ENCODE results near the gene ABHD17A.
A peak's percentile ranks its signal among the peaks of the same experiment; 100 is the strongest.

Gene ABHD17A

DNA sequence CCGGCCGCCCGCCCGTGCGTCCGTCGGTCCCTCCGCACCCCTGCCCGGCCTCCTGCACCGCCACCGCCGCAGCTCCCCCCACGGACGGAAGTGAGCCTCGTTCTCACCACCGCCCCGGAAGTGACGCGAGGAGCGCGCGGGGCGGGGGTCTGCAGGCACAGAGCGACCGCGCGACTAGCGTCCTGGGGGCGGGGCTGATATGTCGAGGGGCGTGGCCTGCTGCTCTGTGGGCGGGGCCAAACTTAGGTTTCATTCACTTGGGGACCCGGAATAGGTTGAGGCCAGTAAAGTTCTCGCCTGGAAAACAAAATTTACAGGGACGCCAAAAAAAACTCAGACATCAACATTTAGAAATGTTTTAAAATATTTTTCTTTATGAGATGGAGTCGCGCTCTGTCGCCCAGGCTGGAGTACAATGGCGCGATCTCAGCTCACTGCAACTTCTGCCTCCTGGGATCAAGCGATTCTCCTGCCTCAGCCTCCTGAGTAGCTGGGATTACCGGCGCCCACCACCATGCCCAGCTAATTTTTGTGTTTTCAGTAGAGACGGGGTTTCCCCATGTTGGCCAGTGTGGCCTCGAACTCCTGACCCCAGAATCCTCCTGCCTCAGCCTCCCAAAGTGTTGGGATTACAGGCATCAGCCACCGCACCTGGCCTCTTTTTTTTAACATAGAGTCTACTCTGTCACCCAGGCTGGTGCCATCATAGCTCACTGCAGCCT is at the start of gene ABHD17A:
ABHD17A (minus strand) TSS at position 99 of the 722 bp plus-strand sequence. CDS start 3,930 bp downstream, outside the sequence.
- DNase-seq = peak; percentile 73 to 96

DNA sequence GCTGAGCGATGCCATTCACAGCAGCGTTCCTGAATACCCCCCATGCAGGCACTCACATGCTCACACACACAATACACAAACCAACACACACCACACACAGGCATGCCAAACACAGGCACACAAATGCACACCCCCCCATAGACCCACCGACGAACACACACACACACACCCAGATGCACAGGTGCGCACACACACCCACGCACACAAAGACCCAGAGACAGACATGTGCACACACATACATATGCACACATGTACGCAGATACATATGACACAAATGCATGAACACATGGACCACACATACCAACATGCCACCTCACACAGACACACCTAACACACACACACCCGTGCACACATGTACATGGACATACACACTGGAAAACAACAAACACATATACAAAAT is 48.6 kb upstream of the ABHD17A start:
- no peak for DNase-seq

DNA sequence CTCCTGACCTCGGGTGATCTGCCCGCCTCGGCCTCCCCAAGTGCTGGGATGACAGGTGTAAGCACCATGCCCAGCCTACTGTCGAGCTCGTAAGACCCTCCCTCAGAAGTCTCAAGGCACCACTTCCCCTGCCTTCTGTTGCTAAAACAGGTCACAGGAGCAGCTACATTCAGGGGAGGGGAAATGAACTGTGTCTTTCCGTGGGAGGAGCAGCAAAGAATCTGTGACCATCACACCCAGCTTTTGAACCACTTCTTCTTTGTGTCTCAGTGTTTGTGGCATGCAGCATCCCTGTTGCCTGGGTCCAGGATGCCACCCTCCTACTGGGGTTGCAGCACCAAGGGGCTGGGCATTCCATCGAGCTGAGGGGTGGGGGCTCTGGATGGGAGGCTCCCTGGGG is 47.9 kb upstream of the ABHD17A start:
- DNase-seq = no peak

DNA sequence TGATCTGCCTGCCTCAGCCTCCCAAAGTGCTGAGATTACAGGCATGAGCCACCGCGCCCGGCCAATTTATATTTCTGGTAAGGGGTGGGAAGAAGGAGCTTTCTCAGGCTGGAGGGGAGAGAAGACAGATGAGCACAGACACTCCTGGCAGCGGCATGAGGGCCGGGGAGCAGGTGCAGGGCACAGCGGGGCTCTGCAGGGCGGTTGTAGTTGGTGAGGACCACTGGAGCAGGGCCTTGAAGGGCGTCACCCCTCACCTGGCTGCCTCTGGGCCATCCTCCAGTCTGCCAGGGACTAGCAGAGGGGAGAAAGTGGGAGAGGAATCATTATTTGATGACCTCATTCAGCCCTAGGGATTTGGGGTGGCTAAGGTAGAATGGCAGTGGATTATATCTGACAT is 47.1 kb upstream of the ABHD17A start:
- no peak for DNase-seq

DNA sequence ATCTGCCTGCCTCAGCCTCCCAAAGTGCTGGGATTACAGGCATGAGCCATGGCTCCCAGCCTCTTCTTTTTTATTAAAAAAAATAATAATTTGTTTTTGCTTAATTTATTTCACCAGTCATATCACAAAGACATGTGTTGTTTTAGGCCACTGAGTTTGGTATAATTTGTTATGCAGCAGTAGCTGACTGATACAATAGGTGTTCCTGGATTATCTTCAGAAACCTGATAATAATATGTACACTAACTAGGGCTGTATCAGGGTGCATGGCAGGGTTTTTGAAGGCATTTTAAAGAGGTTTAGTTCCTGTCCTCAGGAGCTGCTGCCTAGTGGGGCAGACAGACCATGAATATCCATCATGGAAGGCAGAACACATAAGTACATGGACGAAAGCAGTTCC is 46.1 kb upstream of the ABHD17A start:
- no peak for DNase-seq

DNA sequence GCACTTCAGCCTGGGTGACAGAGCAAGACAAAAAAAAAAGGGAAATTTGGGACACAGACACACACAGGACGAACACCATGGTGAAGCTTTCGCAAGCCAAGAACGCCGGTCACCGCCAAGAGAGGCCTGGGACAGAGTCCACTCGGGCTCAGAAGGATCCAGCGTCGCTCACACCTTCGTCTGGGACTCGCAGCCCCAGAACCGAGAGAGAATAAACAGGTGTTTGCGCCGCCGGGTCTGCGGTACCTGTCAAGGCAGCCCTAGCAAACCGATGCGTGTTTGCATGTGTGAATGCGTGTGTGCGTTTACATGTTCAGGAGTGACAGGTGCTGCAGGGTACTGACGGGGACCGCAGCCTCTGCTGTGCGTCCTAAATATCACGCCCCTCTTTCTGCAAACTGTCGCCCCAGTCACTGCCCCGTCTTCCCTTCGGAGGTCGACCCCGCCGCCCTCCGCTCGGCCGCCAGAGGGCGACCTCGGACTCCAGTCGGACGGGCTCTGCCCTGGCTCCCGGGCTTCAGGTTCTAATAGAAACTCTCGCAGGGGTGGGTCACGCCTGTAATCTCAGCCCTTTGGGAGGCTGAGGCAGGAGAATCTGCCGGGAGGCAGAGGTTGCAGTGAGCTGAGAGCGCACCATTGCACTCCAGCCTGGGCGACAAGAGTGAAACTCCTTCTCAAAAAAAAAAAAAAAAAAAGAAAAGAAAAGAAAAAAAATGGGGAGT is 43.9 kb upstream of the ABHD17A start:
- DNase-seq = peak; percentile 63 to 86

DNA sequence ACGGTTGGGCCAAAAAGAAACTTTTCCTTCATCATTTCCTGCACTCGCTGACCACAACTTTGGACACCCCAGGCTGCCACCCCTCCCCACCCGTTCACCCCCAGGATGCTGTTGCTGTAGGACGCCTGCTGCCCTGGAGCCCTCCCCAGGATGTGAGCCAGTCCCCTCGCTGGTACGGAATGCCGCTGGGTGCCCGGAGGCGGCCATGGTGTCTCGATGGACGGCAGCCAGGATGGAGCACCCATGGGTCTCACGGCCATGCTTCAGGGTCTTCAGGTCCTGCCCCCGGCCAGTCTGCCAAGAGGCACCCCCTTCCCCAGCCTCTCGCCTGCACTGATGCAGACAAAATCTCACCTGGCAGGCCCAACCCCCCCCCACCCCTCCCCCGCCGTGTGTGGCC is 40.2 kb upstream of the ABHD17A start:
- DNase-seq = no peak

DNA sequence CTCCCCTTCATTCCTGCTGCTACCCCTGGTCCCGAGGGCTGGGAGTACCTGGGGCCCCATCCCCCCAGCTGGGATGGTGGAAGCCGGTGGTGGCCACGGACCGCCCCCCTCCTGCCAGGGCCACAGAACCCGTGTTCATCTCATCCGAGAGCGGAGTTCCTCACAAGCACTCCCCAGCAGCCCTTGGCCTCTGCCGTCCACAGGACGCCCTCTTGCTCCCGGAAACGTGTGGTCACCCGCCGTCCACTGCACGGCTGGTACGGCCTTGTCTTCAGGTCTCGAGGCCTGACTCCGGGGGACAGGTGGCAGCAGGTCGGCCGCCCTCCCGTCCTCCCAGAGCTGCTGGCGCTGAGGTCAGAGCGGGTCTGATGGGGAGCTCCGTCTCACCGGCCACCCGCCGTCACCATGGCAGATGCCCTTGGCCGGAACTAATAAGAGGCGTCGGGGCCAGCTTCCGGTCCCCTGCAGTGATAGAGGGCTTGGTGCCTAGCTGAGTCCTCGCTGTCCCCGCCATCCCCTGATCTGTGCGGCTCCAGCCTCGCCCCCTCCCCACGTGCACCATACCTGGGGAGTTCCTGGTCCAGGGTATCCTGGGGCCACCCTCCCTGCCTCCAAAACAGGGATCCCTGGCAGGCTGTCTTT is 39.1 kb upstream of the ABHD17A start:
- DNase-seq = no peak

DNA sequence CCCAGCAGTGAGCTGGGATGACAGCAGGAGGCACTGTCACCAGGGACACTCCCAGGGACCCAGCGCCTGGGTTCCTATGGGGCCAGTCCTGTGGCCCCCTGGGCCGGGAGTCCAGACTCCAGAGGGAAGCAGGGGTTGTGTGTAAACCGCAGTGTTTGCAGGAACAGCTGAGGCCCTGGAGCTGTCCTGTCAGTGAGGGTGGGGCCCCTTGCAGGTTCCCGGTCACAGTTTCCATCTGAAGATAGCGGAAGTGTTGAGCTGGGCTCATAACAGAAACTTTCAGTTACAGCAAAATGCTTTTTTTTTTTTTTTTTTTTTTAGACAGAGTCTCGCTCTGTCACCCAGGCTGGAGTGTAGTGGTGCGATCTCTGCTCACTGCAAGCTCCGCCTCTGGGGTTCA is 38.0 kb upstream of the ABHD17A start:
- DNase-seq = no peak

DNA sequence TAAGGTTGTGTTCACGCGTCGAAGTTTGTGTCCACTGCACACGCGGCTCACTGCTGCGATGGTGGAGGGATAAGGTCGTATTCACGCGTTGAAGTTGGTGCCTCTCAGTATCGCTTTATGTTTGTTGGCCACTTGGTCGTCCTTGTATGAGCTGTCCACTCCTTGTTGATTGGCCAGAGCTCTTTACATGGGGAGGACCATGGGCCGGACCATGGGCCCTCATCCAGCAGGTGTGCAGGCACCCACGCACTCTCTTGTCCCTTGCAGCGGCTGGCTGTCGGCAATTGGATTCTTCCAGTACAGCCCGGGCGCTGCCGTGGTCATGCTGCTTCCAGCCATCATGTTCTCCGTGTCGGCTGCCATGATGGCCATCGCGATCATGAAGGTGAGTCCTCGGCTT is 37.5 kb upstream of the ABHD17A start:
- no peak for DNase-seq

DNA sequence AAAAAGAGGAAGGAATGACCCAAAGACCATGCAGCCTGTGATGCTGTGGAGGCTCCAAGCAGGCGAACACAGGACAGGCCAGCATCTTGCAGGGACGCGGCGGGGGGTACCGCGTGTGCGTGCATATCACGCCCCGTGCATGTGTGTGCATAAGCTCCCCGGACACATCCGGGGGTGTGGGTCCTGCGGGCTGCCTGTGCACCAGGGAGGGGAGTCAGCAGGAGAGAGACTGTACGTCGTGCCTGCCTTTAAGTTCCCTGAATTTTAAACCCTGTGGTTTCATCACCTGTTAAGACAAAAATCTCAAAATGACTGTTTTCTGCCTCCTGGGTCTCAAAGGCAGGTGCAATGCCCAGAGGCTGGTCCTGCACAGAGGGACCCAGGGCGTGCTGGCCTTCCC is 36.5 kb upstream of the ABHD17A start:
- DNase-seq = no peak

DNA sequence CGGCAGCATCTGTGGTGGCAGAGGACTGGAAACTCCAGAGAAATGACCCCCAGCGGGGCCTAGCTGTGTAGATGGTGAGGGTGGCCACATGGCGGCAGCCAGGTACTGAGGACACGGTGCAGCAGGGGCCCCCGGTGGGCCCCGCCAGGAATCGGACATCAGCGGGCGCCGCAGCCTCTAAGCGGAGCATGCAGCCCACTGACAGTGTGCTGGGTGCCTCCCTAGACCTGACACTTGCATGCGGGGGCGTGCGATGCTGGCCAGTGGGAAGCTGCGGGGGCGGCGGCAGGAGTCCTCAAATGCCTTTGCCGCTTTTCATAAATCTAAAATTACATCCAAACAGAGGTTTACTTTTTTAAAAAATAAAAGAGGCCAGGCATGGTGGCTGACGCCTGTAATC is 36.0 kb upstream of the ABHD17A start:
- no peak for DNase-seq

DNA sequence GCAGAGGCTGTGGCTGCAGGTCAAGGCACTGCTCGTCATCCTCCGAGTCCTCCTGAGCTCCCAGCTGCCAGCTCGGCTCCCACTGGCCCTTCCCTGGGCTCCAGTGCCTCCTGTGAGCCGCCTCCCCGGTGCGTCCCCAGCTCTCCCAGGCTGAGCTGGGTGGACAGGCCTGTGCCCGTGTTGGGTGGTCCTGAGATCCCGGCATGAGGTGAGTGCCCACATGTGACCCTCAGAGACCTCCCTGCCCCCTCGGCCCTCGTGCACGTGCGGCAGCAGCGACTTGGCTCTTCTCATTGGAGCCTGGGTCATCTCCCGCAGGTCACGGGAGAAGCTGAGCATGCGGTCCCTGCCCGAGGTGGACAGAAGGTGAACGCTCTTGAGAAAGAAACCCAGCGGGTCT is 35.3 kb upstream of the ABHD17A start:
- DNase-seq = no peak

DNA sequence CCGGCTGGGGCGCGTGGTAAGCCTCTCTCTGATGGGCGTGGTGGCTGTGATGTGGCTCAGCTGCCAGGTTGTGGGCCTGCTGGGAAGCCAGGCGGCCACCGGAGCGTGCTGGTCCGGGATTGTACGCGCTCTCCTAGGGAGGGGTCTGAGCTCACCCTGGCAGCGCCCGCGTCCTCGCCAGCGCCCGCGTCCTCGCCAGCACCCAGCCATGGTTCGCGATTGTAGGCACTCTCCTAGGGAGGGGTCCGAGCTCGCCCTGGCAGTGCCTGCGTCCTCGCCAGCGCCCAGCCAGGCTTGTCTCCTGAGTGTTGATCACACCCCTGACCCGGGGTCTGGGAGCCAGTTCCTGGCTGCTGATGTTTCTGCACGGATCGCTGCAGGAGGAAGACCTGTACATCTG is 33.7 kb upstream of the ABHD17A start:
- DNase-seq = no peak

DNA sequence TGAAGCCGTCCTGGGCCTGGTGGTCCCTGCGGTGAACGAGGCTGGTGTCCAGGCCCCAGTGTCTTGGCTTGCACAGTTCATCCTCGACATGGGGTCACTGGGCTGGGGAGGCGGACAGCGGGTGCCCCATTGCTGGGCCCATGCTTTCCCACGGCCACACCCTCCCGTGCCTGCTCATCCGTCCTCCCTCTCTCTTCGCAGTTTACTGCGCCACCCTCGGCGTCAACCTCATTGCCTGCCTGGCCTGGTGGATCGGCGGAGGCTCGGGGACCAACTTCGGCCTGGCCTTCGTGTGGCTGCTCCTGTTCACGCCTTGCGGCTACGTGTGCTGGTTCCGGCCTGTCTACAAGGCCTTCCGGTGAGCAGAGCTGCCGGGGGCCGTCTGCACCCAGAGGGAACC is 32.6 kb upstream of the ABHD17A start:
- DNase-seq = no peak

DNA sequence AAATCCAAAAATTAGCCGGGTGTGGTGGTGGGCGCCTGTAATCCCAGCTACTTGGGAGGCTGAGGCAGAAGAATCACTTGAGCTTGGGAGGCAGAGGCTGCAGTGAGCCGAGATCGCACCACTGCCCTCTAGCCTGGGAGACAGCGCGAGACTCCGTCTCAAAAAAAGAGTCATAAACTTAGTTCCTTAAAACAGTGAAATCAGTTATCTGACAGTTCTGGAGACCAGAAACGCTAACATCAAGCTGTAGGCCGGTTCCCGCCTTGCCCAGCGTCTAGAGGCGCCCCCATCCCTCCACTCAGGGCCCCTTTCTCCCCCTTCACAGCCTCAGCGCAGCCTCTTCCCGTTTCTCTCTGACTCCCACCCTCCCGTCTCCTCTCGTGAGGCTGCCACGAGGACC is 31.9 kb upstream of the ABHD17A start:
- DNase-seq = no peak

DNA sequence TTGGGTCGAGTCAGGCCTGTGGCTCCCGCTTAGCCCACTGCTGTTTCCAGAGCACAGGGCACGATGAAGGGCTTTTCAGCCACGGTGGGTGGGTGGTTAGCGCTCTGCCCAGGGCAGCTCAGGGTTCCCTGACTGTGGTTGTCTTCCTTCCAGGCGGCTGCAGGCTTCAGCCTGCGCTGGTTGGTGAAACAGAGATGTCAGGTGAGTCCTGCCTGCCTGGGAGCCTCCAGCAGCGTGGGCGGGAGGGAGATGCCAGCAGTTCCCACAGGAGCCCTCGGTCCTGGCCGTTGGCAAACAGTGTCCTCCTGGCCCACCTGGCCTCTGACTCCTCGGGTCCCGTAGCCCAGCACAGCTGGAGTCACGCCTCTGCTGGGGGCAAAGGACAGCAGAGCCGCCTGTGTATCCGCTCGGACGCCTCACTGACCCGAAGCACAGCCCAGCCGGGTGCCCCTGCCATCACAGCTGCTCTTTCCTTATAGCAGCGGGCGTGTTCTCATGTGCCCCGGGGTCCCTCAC is 29.6 kb upstream of the ABHD17A start:
- DNase-seq = no peak

DNA sequence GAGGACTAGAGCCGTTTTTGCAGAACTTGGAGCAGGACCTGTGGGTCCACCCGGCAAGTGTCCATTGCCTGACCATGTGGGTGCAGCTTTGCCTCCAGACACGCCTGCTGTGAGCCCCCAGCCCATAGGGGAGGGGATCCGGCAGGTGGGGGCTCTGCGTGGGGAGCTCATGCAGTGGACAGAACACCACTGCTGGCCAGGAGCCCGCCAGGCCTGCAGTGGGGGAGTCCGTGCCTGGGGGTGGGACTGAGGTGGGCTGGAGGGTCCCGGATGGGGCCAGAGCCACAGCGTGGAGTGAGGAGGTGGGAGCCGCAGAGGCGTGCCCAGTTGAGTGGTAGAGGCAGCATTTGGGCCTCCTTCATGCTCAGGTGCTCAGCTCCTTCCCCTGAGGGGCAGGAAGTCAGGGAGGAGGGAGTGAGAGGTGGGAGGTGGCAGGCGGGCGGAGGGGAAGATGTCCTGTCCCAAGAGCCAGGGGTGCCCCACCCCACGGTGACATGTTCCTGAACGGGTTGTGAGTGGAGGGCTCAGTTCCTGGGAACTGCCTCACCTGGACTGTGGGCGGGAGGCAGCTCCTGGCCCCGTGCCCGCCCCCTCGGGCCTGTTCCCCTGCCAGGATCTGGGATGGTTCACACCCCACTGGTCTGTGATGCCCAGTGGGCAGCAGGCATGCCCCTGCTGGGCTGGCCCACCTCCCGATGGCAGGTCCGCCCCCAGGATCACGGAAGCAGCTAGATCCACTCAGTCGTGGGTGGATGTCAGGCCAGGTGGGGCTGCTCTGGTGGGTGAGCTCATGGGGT is 28.7 kb upstream of the ABHD17A start:
- DNase-seq = no peak

DNA sequence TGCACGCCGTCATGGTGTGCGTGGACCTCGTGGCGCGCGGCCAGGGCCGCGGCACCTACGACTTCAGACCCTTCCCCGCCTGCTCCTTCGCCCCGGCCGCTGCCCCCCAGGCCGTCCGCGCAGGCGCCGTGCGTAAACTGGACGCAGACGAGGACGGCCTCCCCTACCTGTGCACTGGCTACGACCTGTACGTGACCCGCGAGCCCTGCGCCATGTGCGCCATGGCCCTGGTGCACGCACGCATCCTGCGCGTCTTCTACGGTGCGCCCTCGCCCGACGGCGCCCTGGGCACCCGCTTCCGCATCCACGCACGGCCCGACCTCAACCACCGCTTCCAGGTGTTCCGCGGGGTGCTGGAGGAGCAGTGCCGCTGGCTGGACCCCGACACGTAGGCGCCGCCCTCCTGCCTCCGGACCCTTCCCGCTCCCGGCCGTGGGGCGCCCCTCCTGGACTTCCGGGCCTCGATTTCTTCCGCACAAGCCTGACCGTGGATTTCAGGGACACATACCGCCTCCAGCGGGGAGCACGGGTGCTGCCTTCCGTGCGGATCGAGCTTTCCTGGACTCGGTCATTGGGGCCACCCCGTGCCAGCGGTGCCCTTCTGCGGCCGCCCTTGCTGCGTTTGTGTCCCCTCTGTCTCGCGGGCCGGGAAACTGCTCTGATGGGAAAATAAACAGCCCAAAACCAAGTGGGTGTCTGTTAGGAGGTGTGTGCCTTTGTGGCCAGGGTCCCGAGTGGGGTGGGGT is 27.6 kb upstream of the ABHD17A start:
- no peak for DNase-seq

DNA sequence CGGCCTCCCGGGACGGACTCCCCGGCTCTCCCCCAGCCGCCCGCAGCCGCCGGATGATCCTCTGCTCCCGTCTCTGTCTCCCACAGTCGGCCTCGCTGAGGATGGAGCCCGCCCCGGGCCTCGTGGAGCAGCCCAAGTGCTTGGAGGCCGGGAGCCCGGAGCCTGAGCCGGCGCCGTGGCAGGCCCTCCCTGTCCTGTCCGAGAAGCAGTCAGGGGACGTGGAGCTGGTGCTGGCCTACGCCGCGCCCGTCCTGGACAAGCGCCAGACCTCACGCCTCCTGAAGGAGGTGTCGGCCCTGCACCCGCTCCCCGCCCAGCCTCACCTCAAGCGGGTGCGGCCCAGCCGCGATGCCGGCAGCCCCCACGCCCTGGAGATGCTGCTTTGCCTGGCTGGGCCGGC is 26.7 kb upstream of the ABHD17A start:
- DNase-seq = no peak

DNA sequence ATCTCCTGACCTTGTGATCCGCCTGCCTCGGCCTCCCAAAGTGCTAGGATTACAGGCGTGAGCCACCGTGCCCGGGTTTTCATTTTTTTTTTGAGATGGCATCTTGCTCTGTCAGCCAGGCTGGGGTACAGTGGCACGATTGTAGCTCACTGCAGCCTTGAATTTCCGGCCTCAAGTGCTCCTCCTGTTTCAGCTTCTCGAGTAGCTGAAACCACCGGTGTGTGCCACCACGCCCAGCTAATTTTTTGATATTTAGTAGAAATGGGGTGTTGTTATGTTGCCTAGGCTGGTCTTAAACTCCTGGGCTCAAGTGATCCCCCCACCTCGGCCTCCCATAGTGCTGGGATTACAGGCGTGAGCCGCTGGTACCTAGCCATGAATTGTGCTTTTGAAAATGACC is 25.8 kb upstream of the ABHD17A start:
- no peak for DNase-seq

DNA sequence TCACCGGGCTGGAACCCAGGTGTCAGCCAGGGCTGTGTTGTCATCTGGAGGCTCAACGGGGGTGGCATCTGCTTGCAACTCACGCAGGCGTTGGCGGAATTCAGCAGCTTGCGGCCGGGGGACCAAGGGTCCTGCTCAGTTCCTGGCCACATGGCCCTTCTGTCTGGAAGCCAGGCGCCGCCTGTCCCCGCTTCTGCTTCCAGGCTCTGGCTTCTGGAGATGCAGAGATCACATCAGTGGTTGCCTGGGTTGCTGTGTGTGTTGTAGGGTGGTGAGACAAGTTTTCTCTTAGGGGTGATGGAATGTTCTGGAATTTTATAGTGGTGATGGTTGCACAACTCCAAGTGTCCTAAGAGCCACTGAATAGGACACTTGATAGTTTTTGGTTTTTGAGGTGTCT is 24.9 kb upstream of the ABHD17A start:
- DNase-seq = no peak

DNA sequence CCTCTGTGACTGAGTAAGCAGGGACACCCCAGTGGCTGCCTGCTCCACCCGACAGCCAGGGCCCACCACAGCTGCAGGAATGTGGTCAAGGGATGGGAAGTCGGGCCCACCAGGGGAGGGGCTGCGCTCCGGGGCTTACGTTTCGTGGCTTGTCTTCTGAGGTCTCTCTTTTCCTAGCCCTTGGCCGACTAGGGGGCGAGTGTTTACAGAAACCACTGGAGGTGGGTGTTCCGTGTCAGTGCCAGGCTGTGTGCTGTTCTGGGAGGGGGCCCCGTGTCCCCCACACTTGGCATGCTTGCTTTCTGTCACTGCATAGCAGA is 24.4 kb upstream of the ABHD17A start:
- no peak for DNase-seq

Measured in NCI-H524 (cell line).